A673 (cell line): ENCODE measurements around the gene TEX261. TPM values are rescaled to one million over a fixed set of nuclear protein-coding genes. Genes with fewer than 3 reads are reported as not detected.

Experiments used
- BruUV-seq: library from RNA; stranded (reverse); fragments of 400-500 nt; replicated peaks from 2 replicates; lab custom pipeline; 2021; lab: Mats Ljungman, UMichigan
- CTCF ChIA-PET: fragments of 300-600 bp; sonication (Branson Sonifier 250); formaldehyde crosslinking; loops from one replicate; lab custom pipeline; 2022; ENCODE audit warnings: antibody characterized with exemption; lab: Charles Lee
- POLR2A ChIA-PET: fragments of 300-600 bp; sonication (Branson Sonifier 250); formaldehyde crosslinking; loops from one replicate; lab custom pipeline; 2022; ENCODE audit warnings: antibody characterized with exemption; ENCODE audit not compliant: low non-redundant PET; lab: Charles Lee
- DNase-seq: peaks from one replicate; pipeline ENCODE4 v3.0.0-alpha.2; 2015; ENCODE audit warnings: low spot score
- H3K27ac ChIP-seq: fragments of 200-600 bp; sonication (generic); 2 replicates; pipeline ENCODE4 v1.5.1; 2016; ENCODE audit warnings: mixed run types, low read depth, mild to moderate bottlenecking, mixed read lengths, antibody characterized with exemption, low read length; ENCODE audit not compliant: poor library complexity, severe bottlenecking
- H3K27me3 ChIP-seq: fragments of 200-600 bp; sonication (generic); replicated peaks from 2 replicates; pipeline ENCODE4 v1.6.1; 2017; ENCODE audit warnings: mixed run types, low read depth, mild to moderate bottlenecking, mixed read lengths, antibody characterized with exemption, low read length; ENCODE audit not compliant: insufficient read depth, poor library complexity
- H3K36me3 ChIP-seq: fragments of 200-600 bp; sonication (generic); 2 replicates; pipeline ENCODE4 v1.6.1; 2016; ENCODE audit warnings: mixed run types, mild to moderate bottlenecking, mixed read lengths, antibody characterized with exemption, low read length; ENCODE audit not compliant: insufficient read depth, poor library complexity, severe bottlenecking
- H3K4me1 ChIP-seq: fragments of 200-600 bp; sonication (generic); 2 replicates; pipeline ENCODE4 v1.6.1; 2017; ENCODE audit warnings: mixed run types, mild to moderate bottlenecking, mixed read lengths, antibody characterized with exemption, low read length; ENCODE audit not compliant: insufficient read depth, poor library complexity, severe bottlenecking
- H3K4me3 ChIP-seq: fragments of 200-600 bp; sonication (generic); 2 replicates; pipeline ENCODE4 v1.5.1; 2016; ENCODE audit warnings: low read depth, mixed run types, mild to moderate bottlenecking, mixed read lengths, low read length; ENCODE audit not compliant: poor library complexity, severe bottlenecking
- H3K9me3 ChIP-seq: fragments of 200-600 bp; sonication (generic); 2 replicates; pipeline ENCODE4 v1.6.1; 2016; ENCODE audit warnings: mixed run types, low read depth, mild to moderate bottlenecking, mixed read lengths, antibody characterized with exemption, low read length; ENCODE audit not compliant: poor library complexity, severe bottlenecking
- EZH2 ChIP-seq: fragments of 200-600 bp; sonication (generic); IDR thresholded peaks from 2 replicates; pipeline ENCODE4 v1.6.1; 2017; ENCODE audit warnings: borderline replicate concordance, low read depth, mild to moderate bottlenecking, mixed read lengths, antibody characterized with exemption, low read length; ENCODE audit not compliant: poor library complexity, severe bottlenecking
- intact Hi-C: fragments of 100-400 bp; cut with micrococcal nuclease; formaldehyde crosslinking; loops from one replicate; pipeline ENCODE4 v1.10.0; 2022; ENCODE audit not compliant: unreplicated experiment
- total RNA-seq: library from RNA; stranded (reverse); gene quantifications from 2 replicates; pipeline ENCODE4 v1.2.3, GENCODE V29; 2021
- TF ChIP-seq, protein P1 (sequence below): fragments of 300-800, 200-600 bp; sonication (generic); conservative IDR thresholded peaks from 2 replicates; pipeline ENCODE4 v1.5.1; 2017; ENCODE audit warnings: low read depth, mild to moderate bottlenecking, antibody characterized with exemption, low read length, moderate library complexity, mixed read lengths

TEX261 gene
- total RNA-seq, 1 experiment from 2014 or later = 60.9 TPM

DNA sequence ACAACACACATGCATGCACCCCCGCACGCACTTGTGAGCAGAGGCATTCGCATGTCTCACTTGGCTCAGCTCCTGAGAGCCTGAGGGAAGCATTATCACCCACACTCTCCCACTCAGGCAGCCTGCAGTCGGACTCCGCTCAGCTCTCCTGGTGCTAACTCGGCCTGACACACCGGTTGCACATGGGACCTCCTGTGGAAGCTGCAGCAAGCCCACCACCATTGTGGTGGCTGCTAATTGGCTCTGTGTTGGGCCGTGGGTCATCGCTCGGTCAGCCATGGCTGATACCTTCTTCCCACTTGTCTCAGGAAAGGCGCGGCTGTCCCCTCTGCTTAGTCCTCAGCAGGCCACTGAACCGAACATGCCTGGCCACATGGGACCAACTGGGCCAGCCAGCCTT lies 13.7 kb upstream of the TEX261 start:
- BruUV-seq = no TSS peak
- H3K27ac ChIP-seq = no peak overlapping the region
- no peak for DNase-seq
- TF ChIP-seq, protein P1, sequence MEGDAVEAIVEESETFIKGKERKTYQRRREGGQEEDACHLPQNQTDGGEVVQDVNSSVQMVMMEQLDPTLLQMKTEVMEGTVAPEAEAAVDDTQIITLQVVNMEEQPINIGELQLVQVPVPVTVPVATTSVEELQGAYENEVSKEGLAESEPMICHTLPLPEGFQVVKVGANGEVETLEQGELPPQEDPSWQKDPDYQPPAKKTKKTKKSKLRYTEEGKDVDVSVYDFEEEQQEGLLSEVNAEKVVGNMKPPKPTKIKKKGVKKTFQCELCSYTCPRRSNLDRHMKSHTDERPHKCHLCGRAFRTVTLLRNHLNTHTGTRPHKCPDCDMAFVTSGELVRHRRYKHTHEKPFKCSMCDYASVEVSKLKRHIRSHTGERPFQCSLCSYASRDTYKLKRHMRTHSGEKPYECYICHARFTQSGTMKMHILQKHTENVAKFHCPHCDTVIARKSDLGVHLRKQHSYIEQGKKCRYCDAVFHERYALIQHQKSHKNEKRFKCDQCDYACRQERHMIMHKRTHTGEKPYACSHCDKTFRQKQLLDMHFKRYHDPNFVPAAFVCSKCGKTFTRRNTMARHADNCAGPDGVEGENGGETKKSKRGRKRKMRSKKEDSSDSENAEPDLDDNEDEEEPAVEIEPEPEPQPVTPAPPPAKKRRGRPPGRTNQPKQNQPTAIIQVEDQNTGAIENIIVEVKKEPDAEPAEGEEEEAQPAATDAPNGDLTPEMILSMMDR = no peak
- no peak for TF ChIP-seq EZH2
- no peaks in the 10 kb centered on the region for H3K36me3 ChIP-seq
- H3K9me3 ChIP-seq = no peaks in the 10 kb centered on the region
- H3K27me3 ChIP-seq = peaks cover 13% of the 10 kb centered on the region
- intact Hi-C loops = no loop called here
- ChIA-PET POLR2A (no interaction called here), CTCF (no interaction called here)
- H3K4me3 ChIP-seq = no peak overlapping the region
- no peaks in the 10 kb centered on the region for H3K4me1 ChIP-seq

DNA sequence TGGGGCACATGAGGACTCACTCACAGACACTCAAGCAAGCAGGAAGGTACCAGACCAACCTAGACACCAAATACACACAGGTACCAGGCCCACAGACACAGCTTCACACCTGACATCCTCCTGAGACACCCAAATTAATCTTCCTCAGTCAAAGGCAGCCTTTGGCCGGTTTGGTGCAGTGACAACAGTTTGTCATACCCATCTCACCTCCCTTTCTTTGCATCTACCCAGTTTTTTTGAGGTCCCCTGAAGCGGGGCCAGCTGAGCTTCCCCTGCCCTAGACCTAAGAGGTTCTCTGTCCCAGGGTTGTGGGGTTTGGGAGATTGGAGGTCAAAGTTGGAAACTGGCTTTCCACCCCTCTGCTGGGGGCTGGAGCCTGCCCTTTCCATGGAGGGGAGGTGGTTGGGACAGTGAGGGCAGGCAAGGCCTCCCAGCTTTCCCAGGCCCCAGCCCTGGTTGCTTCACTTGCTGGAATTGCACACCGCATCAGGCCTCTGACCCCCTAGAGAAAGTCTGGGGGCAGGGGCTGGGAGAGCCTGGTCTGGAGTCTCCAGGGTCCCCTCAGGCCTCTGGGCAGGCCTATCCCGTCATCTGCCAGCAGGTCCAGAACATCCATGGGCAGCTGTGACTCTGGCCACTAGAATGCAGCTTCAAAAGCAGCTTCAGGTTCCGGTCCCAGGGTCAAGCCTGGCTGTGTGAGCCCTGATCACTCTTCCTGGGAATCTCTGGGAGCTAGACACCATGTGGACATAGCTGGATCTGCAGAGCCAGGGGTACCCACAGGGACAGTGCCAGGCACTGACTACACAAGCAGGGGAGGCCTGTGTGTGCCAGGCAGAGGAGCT lies 12.5 kb upstream of the TEX261 start:
- Histone ChIP-seq H3K4me1 (no peaks in the 10 kb centered on the region), H3K27ac (no peak overlapping the region), H3K4me3 (no peak overlapping the region), H3K36me3 (no peaks in the 10 kb centered on the region), H3K9me3 (no peaks in the 10 kb centered on the region), H3K27me3 (peaks cover 5% of the 10 kb centered on the region)
- TF ChIP-seq EZH2 = no peak
- TF ChIP-seq, protein P1 = no peak
- ChIA-PET CTCF (no interaction called here), POLR2A (no interaction called here)
- no TSS peak for BruUV-seq
- intact Hi-C loops = no loop called here
- no peak for DNase-seq

DNA sequence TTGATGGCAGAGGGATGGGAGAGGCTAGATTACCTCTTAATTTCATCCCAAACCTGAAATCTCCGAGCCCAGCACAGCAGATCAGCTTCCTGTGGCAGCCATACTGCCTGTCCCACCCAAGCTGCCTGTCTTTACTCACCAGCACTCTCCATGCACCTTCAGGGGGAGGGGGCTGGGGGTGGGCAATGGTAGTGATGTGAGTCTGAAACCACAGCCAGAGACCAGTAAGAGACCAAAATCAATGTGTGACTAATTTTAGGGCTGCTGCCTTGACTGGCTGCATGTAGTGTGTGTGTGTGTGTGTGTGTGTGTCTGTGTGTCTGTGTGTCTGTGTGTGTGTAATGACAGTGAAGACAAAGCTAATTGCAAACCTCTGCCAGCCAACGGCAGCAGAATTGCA lies 11.7 kb upstream of the TEX261 start:
- Histone ChIP-seq H3K27me3 (no peaks in the 10 kb centered on the region), H3K36me3 (no peaks in the 10 kb centered on the region), H3K9me3 (no peaks in the 10 kb centered on the region), H3K27ac (no peak overlapping the region), H3K4me3 (no peak overlapping the region), H3K4me1 (no peaks in the 10 kb centered on the region)
- intact Hi-C loops = no loop called here
- ChIA-PET CTCF (no interaction called here), POLR2A (no interaction called here)
- BruUV-seq = no TSS peak
- no peak for DNase-seq
- TF ChIP-seq EZH2 = no peak
- TF ChIP-seq, protein P1 = no peak
